Esophagus squamous epithelium (tissue), 4 donors: ENCODE results near the gene GPSM1.

Experiments used
- CTCF ChIP-seq, 6 experiments: fragments of 450-650 bp in 4 of 6; fragments of 200-600 bp in 2 of 6; sonication (generic) in 2 of 6; IDR thresholded peaks; one replicate each; pipeline ENCODE4 v1.5.1; 2016 to 2019; ENCODE audit warnings: antibody characterized with exemption in 6 of 6, mild to moderate bottlenecking in 4 of 6, moderate library complexity in 4 of 6
- POLR2A ChIP-seq, 4 donors: fragments of 450-650 bp; IDR thresholded peaks; one replicate each; pipeline ENCODE4 v1.6.1; 2017; ENCODE audit warnings: antibody characterized with exemption in 4 of 4, mild to moderate bottlenecking in 4 of 4, moderate library complexity in 3 of 4

- TF ChIP-seq POLR2A (IDR thresholded peaks at IDR 0.05): no peak
- TF ChIP-seq CTCF (IDR thresholded peaks at IDR 0.05): no peak
These were observed 30.2 kb upstream of the GPSM1 start for GRCh38 chr9:136297016-136297691.
